Heart left ventricle (tissue), 16 donors: ENCODE results near the gene ZEB2. TPM values are rescaled to one million over a fixed set of nuclear protein-coding genes. Genes with fewer than 3 reads are reported as not detected.
A peak's percentile ranks its signal among the peaks of the same experiment; 100 is the strongest.

ENCODE experiments used
- ATAC-seq, 4 donors: fragments of 200-7000 bp; cut with Tn5 transposase; one replicate each; pipeline ENCODE4 v1.9.1; 2020 to 2022; ENCODE audit warnings: moderate library complexity in 4 of 4, mild to moderate bottlenecking in 3 of 4, moderate number of reproducible peaks in 1 of 4
- DNase-seq, 5 donors: peaks; one replicate each; pipeline ENCODE4 v3.0.0-alpha.2; 2020
- H3K27ac ChIP-seq, 12 donors: fragments of 200-600 bp; sonication (generic) in 4 of 12; one replicate each; pipeline versions ENCODE4 v1.5.0 to v1.8.0; 2016 to 2022; ENCODE audit warnings: mild to moderate bottlenecking in 2 of 12
- H3K27me3 ChIP-seq, 9 donors: fragments of 200-600 bp; sonication (generic) in 2 of 9; one replicate each; pipeline versions ENCODE4 v1.5.1 to v1.8.0; 2016 to 2022; ENCODE audit warnings: mild to moderate bottlenecking in 3 of 9
- H3K36me3 ChIP-seq, 9 donors: fragments of 200-600 bp; sonication (generic) in 2 of 9; one replicate each; pipeline versions ENCODE4 v1.5.0 to v1.8.0; 2018 to 2022; ENCODE audit warnings: mild to moderate bottlenecking in 2 of 9
- H3K4me1 ChIP-seq, 12 donors: fragments of 200-600 bp; sonication (generic) in 4 of 12; one replicate each; pipeline versions ENCODE4 v1.5.0 to v1.8.0; 2016 to 2022; ENCODE audit warnings: mild to moderate bottlenecking in 3 of 12
- H3K4me3 ChIP-seq, 12 donors: fragments of 200-600 bp; sonication (generic) in 4 of 12; one replicate each; pipeline versions ENCODE4 v1.5.0 to v1.8.0; 2017 to 2022; ENCODE audit warnings: mild to moderate bottlenecking in 9 of 12, moderate library complexity in 4 of 12
- H3K9me3 ChIP-seq, 12 donors: fragments of 200-600 bp; sonication (generic) in 4 of 12; one replicate each; pipeline versions ENCODE4 v1.5.0 to v1.8.0; 2016 to 2022; ENCODE audit warnings: mild to moderate bottlenecking in 1 of 12
- CTCF ChIP-seq, 12 donors: fragments of 200-600 bp; sonication (generic) in 4 of 12; IDR thresholded peaks; one replicate each; pipeline versions ENCODE4 v1.5.0 to v1.8.0; 2018 to 2022; ENCODE audit warnings: antibody characterized with exemption in 12 of 12, mild to moderate bottlenecking in 5 of 12
- POLR2A ChIP-seq, 2 donors: fragments of 450-650 bp; IDR thresholded peaks; one replicate each; pipeline ENCODE4 v1.6.1; 2017; ENCODE audit warnings: antibody characterized with exemption in 2 of 2, mild to moderate bottlenecking in 2 of 2, moderate library complexity in 2 of 2
- WGBS, 4 donors: extraction: QIAGEN DNeasy Blood & Tissue Kit in 2 of 4; methylation state at CpG; one replicate each; pipeline versions ENCODE4 v1.1.5 to v1.1.7; 2013 to 2018; 5-methylcytosine and 5-hydroxymethylcytosine counted together
- intact Hi-C, 10 donors: fragments of 100-400 bp; cut with DNase I; formaldehyde crosslinking; loops; one replicate each; pipeline versions ENCODE4 v1.11.1 to v1.14.2; 2022
- polyA plus RNA-seq, 2 donors: library from polyadenylated mRNA; stranded (reverse); fragments of 200-250 nt; gene quantifications; one replicate each; pipeline ENCODE4 v1.2.3, GENCODE V29; 2013
- total RNA-seq, 9 donors: library from RNA; depleted of rRNA in 2 of 9; stranded (reverse); fragments of >200 nt in 2 of 9; fragmentation: NEBNext Ultra II Directional in 3 of 9; extraction: Animal tissue kit (Norgen Biotek cat#: 25700) in 3 of 9; gene quantifications; one replicate each; pipeline versions ENCODE4 v1.1.0 to v1.2.4, GENCODE V29; 2016 to 2023
- donor health status: ischemic (EF 13 %, LVEDD 7.1; RV severe dilation, severe dysfunction).
- donor health status: healthy with polysubstance abuse.
- donor health status: DM: no; HTN: yes; CAD: no.
- donor health status: DM: no; HTN: no; CAD: no.
- donor health status: ischemic (EF 25% LVEDD 6.9; RV normal size, moderate dysfunction).
- donor health status: ischemic (EF 25% LVEDD 5.7; RV mildly dilated, moderate dysfunction).
- donor health status: healthy.
- donor health status: DM: yes; HTN: yes; CAD: no.
- donor health status: ischemic (EF 35%, LVEDD 5.7; RV mildly dilated, moderate dysfunction).
- donor health status: nonischemic (EF 11% LVEDD 7.7; RV severe dilation, severe dysfunction).
- donor health status: DM: yes; HTN: yes; CAD: no.
- donor health status: PGD.
- donor health status: ischemic (EF 29% LVEDD 5.4; RV normal size, mild dysfunction).
- donor health status: nonischemic (EF 23%, LVEDD 6.1; RV moderate dilation, normal function).

The ZEB2 gene
- total and polyA plus RNA-seq, 11 donors, result 23.1 to 168 (median 82.4) TPM

GRCh38 chr2:144351687-144352086 is 168.2 kb downstream of the ZEB2 start:
- WGBS, 4 donors, result 92 to 94% (median 92%) methylated on average over 5 of the region's 5 CpGs

GRCh38 chr2:144350151-144350802 is 169.6 kb downstream of the ZEB2 start:
- intact Hi-C loops, result no loop called here
- ATAC-seq (peak in 2 of 4 donors; percentile 16 to 53), DNase-seq (peak in 2 of 5 donors; percentile 27 to 53)
- Histone ChIP-seq H3K4me1 (peaks cover 0 to 23% (median 9%) of the 10 kb centered on the region in 12 donors), H3K9me3 (no peaks in the 10 kb centered on the region), H3K27me3 (no peaks in the 10 kb centered on the region), H3K4me3 (no peak overlapping the region), H3K27ac (peak overlapping the region in 8 of 12 donors; percentile 4 to 59 (median 32)), H3K36me3 (no peaks in the 10 kb centered on the region)
- TF ChIP-seq POLR2A (IDR thresholded peaks at IDR 0.05) (no peak), CTCF (IDR thresholded peaks at IDR 0.05) (no peak)
- 42 to 58% (median 44%) methylated on average over 7 of the region's 7 CpGs for WGBS, 4 donors

More at GRCh38 chr2:144351687-144352086, 168.2 kb downstream of the ZEB2 start:
- no peaks in the 10 kb centered on the region for H3K9me3 ChIP-seq
- H3K4me3 ChIP-seq, result no peak overlapping the region
- intact Hi-C loops, result no loop called here
- ATAC-seq, result no peak
- TF ChIP-seq POLR2A (IDR thresholded peaks at IDR 0.05) (no peak), CTCF (IDR thresholded peaks at IDR 0.05) (no peak)
- no peaks in the 10 kb centered on the region for H3K27me3 ChIP-seq
- no peak overlapping the region for H3K27ac ChIP-seq
- DNase-seq, result no peak
- peaks cover 0 to 29% (median 9%) of the 10 kb centered on the region in 12 donors for H3K4me1 ChIP-seq
- H3K36me3 ChIP-seq, result no peaks in the 10 kb centered on the region

- 36 to 61% (median 49%) methylated on average over 3 of the region's 3 CpGs for WGBS, 4 donors
- Histone ChIP-seq H3K4me3 (no peak overlapping the region), H3K4me1 (peaks cover 0 to 23% (median 9%) of the 10 kb centered on the region in 12 donors), H3K9me3 (no peaks in the 10 kb centered on the region), H3K27ac (peak overlapping the region in 7 of 12 donors; percentile 11 to 46 (median 17)), H3K27me3 (no peaks in the 10 kb centered on the region), H3K36me3 (no peaks in the 10 kb centered on the region)
- no peak for ATAC-seq
- TF ChIP-seq POLR2A (IDR thresholded peaks at IDR 0.05) (no peak), CTCF (IDR thresholded peaks at IDR 0.05) (no peak)
- DNase-seq, result no peak
- intact Hi-C loops, result no loop called here
Observed at GRCh38 chr2:144349674-144350073, 170.2 kb downstream of the ZEB2 start.

GRCh38 chr2:144348846-144349245 is 171.1 kb downstream of the ZEB2 start:
- TF ChIP-seq POLR2A (IDR thresholded peaks at IDR 0.05) (no peak), CTCF (IDR thresholded peaks at IDR 0.05) (no peak)
- H3K27ac ChIP-seq, result no peak overlapping the region

More at GRCh38 chr2:144348846-144349245, 171.1 kb downstream of the ZEB2 start:
- Histone ChIP-seq H3K4me1 (peaks cover 0 to 23% (median 9%) of the 10 kb centered on the region in 12 donors), H3K27me3 (no peaks in the 10 kb centered on the region), H3K9me3 (no peaks in the 10 kb centered on the region), H3K36me3 (no peaks in the 10 kb centered on the region), H3K4me3 (no peak overlapping the region)
- 63 to 73% (median 68%) methylated on average over 2 of the region's 2 CpGs for WGBS, 4 donors
- ATAC-seq (no peak), DNase-seq (no peak)
- intact Hi-C loops, result no loop called here
